H1 (cell line): ENCODE results near the gene DIPK2A. TPM values are rescaled to one million over a fixed set of nuclear protein-coding genes. Genes with fewer than 3 reads are reported as not detected.

Experiments used
- CHD2 ChIP-seq: IDR thresholded peaks from 2 replicates; pipeline ENCODE4 v1.6.1; 2012; ENCODE audit warnings: low read length, improper control_type of control experiment
- CTCF ChIP-seq, 3 experiments: IDR thresholded peaks; 1 replicate in 2 of 3; 2 replicates in 1 of 3; pipeline versions ENCODE4 v1.5.1 to v1.6.1; 2011; ENCODE audit warnings: low read length in 3 of 3, mild to moderate bottlenecking in 3 of 3, inconsistent platforms in 2 of 3, low read depth in 1 of 3, moderate library complexity in 1 of 3; ENCODE audit not compliant: insufficient read depth in 1 of 3; ENCODE audit errors: control extremely low read depth in 1 of 3
- EZH2 ChIP-seq: fragments of 200-600 bp; sonication (generic); IDR thresholded peaks from 2 replicates; pipeline ENCODE4 v1.7.1; 2012; ENCODE audit warnings: low read depth, mild to moderate bottlenecking, moderate library complexity, low read length, inconsistent platforms; ENCODE audit not compliant: severe bottlenecking
- HDAC6 ChIP-seq: IDR thresholded peaks from one replicate; pipeline ENCODE4 v1.7.1; 2012; ENCODE audit warnings: low read depth, mild to moderate bottlenecking, inconsistent platforms, low read length, moderate library complexity
- JUN ChIP-seq: IDR thresholded peaks from 2 replicates; pipeline ENCODE4 v1.6.1; 2011; ENCODE audit warnings: low read depth, mild to moderate bottlenecking, improper control_type of control experiment, low read length
- KDM1A ChIP-seq: fragments of 200-600, 300-600 bp; sonication (generic); IDR thresholded peaks from 2 replicates; pipeline ENCODE4 v1.7.1; 2016; ENCODE audit warnings: mild to moderate bottlenecking, low read length, borderline replicate concordance
- MAX ChIP-seq: IDR thresholded peaks from 2 replicates; pipeline ENCODE4 v1.6.1; 2012; ENCODE audit warnings: inconsistent platforms
- NRF1 ChIP-seq: IDR thresholded peaks from 2 replicates; pipeline ENCODE4 v1.6.1; 2011; ENCODE audit warnings: mild to moderate bottlenecking, low read depth, low read length, improper control_type of control experiment
- SUZ12 ChIP-seq: fragments of 200-600 bp; sonication (generic); IDR thresholded peaks from 2 replicates; pipeline ENCODE4 v1.6.1; 2012; ENCODE audit warnings: mild to moderate bottlenecking, inconsistent platforms, low read length, moderate library complexity, mixed read lengths
- polyA plus RNA-seq, 7 experiments: library from polyadenylated mRNA; depleted of rRNA in 3 of 7; stranded (reverse) in 5 of 7; unstranded in 2 of 7; fragments of >200 nt in 5 of 7; fragments of 200-250 nt in 2 of 7; gene quantifications; 1 replicate in 5 of 7; 2 replicates in 1 of 7; 4 replicates in 1 of 7; pipeline versions ENCODE4 v1.2.1 to v1.2.3, GENCODE V29; 2011 to 2013; ENCODE audit warnings: missing spikeins in 2 of 7, mixed read lengths in 2 of 7
- total RNA-seq: library from RNA; stranded (reverse); fragmentation: NEBNext Ultra II Directional; extraction: Animal tissue kit (Norgen Biotek cat#: 25700); gene quantifications from 2 replicates; pipeline ENCODE4 v1.2.1, GENCODE V29; 2021

The DIPK2A gene
- total and polyA plus RNA-seq, 2 of the 8 experiments (the other 6 are each of a cell fraction or from before 2014, with no cell fraction given) = 18.4 to 28.7 TPM

GRCh38 chr3:143963946-143964345, 7.7 kb upstream of the DIPK2A start (continued):
- TF ChIP-seq HDAC6 = no peak
- no peak for TF ChIP-seq NRF1
- TF ChIP-seq KDM1A = no peak
- TF ChIP-seq CTCF (IDR thresholded peaks at IDR 0.05; ENCODE audit: control extremely low read depth in 1 of 3, insufficient read depth in 1 of 3, low read depth in 1 of 3, low read length in 3 of 3) = no peak
- no peak for TF ChIP-seq EZH2
- TF ChIP-seq MAX = no peak
- no peak for TF ChIP-seq CHD2
- TF ChIP-seq SUZ12 = no peak
- TF ChIP-seq JUN = no peak
